HG02588 (cell line): ENCODE measurements around the gene DGCR2.
"Not testable (repeated sequence)": the region's sequence is repeated elsewhere in the genome, so short reads cannot be mapped to it uniquely, and the experiment has no call there.

ENCODE experiments used
- ATAC-seq: cut with Tn5 transposase; IDR thresholded peaks from one replicate; pipeline ENCODE4 v1.9.1; 2021; ENCODE audit warnings: mild to moderate bottlenecking, moderate library complexity; ENCODE audit not compliant: unreplicated experiment

DGCR2 gene

DNA sequence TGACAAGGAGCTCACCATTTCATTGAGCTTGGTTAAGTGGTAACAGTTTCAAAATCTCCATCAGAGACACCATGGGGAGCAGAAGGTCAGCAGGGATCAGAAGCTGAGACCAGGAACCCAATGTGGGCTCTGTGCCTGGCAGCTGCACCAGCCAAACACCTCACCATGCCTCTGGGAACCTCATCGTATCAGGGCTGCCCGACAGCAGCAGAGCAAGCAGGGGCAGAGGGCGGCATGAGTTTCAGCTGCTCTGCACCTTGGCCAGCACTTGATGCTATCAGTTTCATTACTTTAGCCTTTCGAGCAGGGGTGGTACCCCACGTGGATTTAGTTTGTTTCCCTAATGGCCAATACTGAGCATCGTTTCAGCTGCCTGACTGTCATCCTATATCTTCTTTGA lies 77.8 kb downstream of the DGCR2 start:
- no peak for ATAC-seq

DNA sequence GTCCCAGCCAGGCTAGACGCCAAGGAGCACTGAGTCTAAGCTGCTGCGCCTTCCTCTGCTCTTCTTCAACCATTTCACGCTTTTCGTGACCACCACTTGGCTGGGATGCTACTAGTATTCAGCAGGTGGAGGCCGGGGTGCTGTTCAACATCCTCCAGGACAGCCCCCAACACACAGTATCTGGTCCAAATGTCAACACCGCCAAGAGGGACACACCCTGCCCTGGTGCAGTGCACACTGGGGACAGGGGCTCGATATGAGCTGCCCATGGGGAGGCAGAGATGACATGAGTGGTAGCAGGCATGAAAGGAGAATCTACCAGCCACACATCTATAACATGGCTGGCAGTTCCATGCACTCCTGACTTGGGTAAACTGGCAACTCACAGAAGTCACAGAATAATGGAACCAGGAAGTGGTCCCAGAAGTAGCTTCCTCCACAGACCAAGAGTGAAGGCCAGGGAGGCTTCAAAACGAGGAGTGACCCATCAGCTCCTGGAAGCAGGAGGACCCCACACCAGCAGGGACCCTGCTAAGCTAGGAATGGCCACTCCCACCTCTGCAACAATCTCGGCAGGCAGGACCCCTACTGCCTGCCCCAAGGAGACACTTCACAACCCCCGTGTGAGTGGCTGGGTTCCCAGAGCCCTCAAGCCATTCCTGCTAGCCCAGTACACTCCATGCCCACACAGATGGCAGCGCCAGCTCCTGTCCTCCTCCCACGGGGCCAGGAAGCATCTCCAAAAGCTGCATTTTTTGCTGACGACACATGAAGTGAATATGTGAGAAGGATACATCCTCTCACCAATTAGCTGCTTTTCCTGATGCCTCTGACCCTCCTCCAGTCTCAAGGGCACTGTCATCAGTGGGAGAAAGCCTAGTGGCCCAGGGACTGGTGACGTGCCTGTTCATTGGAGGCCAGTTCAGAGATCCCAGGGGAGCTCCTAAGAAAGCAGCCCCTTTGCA lies 78.8 kb downstream of the DGCR2 start:
- ATAC-seq, result no peak

DNA sequence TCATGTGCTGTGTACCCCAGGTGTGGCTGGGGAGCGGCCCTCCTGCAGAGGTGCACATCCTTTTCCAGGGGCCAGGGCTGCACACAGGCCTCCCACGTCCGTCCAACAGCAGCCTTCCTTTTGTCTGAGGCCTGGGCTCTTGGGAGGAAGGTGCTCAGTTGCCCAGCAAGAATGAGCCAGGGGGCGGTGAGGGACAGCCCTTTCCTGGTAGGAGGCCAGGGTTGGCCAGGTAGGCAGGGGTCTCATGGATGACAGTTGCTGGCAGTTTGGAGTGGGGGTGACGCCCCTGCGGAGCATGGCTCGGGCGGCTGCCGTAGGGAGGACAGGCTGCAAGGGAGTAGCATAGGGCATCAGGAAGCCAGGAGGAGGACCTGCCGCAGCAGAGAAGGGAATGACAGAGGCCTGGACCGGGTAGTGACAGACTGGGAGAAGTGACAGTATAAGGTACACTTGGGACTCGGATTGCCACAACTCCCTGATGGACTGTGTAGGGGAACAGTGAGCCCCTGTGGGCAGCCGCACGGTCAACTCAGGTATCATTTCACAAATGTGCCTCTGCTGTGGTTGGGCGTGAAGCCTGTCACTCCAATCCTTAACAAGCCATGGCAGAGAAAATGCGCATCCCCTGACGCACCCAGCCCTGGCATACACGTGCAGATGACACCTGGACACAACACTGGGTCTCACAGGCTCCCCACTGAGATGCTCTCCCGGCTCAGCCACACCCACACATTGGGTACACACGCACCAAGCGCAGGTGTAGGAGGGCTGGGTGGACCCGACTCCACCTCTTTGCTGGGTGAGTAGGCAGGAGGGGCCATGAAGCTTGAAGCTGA lies 79.7 kb downstream of the DGCR2 start:
- ATAC-seq, result no peak

DNA sequence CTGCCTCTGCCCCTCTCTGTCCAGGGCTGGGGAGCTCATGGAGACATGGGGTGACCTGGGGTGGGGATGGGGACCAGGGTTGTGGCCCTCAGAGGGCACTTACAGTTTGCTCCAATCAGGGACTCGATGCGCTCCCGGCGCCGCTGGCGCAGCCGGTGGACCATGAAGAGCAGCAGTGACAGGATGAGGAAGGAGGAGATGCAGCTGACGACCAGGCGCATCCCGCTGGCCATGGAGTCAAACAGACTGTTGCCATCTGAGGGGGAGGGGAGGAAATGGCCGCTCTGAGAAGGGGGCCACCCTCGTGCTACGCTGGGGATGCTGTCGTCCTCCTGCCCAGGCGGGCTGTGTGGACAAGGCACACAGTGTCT lies 80.5 kb downstream of the DGCR2 start:
- no peak for ATAC-seq

DNA sequence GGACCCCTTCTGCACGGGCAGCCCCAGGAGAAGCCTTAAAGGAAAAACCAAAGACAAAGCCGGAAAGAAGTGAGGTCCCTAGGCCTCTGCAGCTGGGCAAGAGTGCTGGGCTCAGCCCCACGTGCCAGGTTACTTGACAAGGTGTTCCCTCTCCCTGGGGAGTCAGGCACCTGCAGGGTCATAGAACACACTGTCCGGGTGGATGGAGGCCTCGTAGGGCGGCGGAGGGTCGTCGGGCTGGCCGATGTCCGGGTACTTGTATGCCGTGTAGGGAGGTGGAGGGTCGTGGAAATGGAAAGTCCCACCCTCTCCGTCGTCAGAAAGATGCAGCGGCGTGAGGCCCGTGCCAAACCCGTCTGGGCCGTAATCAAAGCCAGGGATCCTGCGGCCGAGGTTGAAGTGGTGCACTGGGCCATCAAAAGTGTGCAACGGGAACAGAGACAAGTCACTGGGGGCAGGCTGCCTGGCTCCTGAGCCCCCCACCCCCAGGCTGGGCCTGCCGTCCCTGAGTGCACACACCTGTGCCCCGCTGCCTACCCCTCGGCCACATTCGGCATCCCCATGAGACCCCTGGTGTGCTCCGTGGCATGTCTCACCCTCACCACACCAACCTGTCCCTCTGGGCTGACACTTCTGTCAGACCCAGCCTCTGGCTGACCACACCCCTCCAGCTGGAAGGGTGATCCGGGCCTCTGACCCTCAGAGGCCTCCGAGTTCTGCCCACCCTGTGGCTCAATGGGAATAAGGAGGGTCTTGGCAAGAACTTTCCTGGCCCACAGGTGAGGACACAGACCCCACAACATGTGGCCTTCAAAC lies 81.1 kb downstream of the DGCR2 start:
- no peak for ATAC-seq

DNA sequence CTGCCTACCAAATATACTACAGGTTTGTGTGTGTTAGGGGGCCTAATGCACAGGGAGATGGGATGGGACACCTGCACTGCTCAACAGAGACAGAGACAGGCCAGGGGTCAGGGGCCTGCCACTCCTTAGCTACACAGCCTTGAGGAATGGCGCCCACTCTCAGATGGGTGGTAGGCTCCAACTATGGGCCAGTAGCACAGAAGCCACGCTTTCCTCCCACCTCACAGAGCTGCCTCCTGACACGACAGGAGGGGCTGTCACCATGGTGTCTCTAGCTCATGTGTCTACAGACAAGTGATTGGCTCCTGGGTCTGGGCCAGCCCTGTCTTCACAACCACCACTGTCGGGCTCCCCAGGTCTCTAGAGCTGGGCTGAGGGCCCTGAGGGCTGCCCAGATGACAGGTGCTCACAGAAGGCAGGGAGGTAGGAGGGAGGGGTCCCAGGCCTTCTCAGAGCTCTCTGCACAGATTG lies 81.8 kb downstream of the DGCR2 start:
- ATAC-seq, result no peak

DNA sequence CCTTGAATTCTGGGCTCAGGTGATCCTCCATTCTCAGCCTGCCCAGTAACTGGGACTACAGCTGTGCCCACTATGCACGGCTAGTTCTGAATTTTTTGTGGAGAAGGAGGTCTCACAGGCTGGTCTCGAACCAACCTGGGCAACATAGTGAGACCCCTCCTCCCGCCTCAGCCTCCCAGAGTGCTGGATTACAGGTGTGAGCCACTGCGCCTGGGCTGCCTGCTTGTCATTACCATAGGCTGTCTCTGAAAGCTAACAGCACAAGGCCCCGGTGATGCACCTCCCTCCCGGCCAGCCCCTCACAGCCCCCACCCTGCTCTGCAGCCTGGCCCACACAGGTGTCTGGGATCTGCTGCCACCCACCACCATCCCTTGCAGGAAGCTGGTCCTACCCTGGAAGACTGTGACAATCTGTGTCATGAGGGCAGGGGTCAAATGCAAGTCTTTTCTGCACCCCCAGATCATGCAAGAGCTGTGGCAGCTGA lies 82.4 kb downstream of the DGCR2 start:
- no peak for ATAC-seq

DNA sequence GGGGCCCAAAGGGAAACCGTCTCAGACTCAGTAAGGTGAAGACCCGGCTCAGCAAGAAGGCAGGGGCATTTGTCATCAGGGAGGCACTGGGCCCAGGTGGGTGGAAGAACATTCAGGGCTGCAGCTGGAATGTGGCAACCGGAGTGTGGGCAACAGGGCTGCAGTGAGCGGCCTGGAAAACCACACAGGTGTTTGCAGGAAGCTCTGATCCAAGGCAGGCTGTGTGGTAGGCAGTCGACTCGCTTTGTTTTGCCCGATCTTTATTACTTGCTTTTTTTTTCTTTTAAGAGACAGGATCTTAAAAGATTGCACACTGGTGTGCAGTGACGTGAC lies 82.8 kb downstream of the DGCR2 start:
- no peak for ATAC-seq

DNA sequence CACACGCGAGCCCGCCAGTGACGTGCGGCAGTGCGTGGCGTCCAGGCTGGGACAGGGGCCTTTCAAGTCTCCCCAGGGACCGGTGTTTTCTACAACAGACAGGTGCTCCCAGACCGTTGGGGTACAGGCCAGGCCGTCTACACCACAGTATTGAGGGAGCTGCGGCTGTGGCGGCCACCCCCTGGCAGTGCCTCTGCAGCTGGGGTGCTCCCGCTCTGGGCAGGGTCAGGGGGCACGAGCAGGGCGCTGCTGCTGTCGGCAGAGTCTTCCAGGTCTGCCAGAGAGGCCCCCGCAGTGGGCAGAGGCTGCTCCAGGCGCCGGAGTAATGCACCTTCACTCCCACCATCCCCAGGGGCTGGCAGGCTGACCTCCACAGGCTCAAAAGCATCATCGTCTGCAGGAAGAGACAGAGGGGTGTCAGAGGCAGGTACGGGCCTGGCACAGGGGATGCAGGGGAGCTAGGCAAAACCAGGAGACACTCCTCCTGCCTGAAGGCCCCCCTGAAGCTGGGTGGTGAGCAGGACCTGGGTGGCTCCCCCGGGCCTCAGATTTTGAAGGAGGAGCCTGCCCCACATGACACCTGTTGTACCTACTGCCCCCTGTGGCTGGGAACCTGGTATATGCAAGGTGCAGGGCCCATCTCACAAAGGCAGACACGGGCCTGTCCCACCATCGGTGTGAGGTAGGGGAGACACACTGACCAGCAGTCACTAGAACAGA lies 83.3 kb downstream of the DGCR2 start:
- ATAC-seq, result no peak

DNA sequence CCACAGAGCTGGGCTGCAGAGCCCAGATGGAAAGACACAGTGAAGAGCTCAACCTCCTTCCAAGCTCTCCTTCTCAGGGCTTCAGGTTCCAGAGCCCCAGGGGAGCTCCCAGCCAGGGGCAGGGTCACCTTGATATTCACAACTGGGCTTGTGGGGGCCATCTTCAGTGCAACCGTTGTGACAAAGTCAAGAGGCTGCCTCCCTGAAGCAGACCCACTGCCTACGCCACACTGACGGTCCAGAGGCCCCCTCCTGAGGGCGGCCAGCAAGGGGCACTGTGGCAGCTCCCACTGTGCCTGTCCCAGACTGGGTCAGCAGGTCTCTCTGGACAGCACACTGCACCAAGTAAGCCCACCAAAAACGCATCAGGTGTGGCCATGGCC lies 84.1 kb downstream of the DGCR2 start:
- no peak for ATAC-seq

DNA sequence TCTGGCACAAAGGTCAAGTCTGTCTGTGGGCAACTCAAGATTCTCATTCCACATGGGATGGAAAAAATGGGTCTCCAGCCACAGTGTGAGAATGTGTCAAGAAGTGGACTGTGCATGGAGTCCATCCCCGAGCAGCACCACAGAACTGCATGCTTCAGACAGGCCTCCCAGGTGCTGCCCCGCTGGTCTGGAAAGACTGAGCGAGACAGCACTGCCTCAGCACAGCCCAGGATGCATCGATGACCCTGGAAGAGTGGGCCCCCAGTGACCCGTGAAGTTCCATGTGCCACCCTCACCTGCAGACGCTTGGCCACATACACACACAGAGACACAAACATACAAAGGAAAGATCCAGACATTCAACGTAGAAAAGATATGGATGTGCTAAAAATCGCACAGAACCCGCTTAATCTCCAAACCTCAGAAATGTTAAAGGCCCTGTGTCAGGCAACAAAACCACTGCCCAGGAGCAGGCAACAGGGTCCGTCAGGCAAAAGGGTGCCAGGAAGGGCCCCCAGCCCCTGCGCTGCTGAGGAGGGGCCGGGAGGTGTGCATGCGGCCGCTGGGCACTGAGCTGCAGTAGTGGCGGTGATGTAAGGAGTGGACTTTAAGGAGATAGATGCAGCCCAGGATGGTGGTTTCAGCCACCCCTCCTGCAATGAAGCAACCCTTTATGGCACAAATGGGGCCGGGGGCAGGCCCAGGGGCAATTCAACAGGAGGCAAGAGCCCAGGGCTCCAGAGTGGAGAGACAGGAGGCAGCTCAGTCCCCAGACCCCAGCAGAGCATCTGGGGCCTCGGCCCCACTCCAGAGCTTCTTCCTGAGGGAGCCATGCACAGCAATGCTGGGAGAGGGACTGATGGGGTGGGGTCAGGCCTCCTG lies 84.7 kb downstream of the DGCR2 start:
- ATAC-seq, result no peak

DNA sequence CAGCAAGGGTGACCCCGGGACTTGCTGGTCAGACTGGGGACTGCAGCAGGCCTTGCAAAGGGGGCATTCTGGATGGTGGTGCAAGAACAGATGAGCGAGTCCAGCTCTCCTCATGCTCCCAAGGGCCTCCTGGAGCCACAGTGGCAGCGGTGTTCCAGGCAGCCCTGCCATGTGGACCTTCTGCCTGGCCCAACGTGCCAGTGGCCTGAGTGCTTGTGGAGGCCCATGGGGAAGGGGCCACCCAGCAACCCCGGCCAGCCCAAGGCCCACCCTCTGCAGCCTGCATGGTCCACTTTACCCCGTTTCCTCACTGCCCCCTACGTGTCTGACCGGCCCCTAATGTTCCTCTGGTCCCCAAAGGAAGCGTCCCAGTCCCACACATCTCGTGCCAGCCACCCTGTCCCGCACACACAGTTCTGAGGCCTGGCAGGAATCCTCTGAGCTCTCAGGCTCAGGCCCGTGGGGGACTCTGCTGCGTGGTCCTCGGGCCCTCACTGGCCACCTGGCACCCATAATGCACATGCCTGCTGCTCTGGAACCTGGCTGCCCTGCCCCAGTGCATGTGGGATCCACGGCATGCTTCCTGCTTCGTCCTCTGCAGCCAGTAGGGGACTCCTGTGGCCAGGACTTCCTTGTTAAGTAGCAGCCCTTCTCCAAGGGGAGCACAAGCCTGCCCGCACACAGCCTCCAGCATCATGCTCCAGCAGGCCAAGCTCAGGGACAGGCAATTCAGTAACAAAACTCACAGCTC lies 85.5 kb downstream of the DGCR2 start:
- ATAC-seq, result no peak

DNA sequence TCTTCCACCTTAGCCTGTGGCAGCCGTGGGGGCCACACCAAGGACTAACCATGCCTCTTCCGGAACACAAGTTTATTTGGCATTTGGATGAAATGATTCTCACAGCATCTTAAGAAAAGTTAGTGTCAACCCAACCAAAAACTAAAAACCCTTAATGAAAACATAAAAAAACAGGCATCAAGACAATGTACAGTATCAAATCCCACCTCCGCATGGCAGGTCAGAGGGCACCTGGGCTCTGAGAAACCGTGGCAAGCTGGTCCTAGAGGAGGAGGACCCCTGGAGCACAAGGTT lies 86.0 kb downstream of the DGCR2 start:
- no peak for ATAC-seq

DNA sequence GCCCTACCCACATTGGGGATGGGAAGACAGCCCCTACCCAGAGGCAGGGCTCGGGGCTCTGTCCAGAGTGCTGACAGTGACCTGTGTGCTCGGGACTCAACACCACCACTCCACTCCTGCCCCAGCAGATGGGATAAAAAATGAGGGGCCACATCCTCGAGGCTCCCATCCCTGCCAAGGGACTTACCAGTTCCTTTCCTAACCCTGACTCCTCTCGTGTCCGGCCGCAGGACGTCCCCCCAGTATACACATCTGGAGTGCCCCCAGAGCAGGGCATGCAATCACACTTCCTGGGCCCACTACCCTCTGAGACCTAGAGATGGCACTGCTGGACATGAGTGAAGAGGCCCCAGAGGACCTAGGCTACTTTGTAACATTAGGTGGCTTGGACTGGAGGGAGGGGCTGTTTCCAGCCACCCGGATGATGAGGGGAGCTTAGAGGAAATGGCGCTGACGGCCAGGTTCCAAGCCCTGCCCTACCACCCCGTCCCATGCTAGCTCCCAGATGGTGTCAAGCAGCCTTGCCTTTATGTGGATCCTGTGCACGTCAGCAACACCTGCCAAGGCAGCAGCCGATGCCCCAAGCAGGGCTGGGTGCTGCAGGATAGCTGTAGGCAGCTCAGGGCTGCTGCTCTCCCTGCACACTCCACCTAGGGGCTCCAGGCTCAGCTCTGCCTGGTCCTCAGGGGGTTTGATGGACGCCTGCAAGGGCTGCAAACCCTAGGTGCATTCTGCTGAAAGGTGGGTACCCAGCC lies 86.6 kb downstream of the DGCR2 start:
- ATAC-seq, result no peak

DNA sequence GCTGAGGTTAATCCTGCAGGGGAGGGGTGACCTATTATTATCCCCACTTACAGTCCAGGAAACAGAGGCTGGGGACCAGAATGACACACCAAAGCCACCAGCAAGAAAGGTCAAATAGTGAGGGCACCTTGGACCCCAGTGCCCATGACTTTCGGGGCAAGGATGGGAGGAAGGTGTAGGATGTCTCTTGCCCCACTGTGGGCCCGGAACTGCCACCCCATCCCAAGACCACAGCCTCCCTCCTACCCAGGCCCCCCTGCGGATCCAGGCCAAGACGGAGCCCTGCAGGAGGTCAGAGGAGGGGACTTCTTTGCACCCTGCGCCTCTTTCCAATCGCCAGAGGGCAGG lies 87.1 kb downstream of the DGCR2 start:
- ATAC-seq, result not testable (repeated sequence)

DNA sequence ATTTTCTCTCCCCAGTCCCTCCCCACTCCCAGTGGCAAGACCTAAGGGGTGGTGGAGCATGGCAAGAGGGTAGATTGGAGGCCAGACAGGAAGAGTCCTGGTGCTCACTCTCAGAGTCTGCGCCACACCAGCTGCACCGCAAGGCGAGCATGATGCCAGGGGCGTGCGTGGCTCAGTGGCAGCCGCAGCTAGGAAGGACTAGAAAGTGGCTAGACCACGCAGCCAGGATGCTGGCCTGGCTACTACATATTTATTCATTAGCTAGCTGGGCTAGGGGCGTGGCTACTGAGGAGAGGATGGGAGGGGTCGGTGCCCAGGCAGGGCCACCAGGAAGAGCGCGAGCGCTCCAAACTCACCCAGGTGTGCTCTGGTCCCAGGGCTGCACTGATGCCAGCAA lies 87.5 kb downstream of the DGCR2 start:
- ATAC-seq, result not testable (repeated sequence)

DNA sequence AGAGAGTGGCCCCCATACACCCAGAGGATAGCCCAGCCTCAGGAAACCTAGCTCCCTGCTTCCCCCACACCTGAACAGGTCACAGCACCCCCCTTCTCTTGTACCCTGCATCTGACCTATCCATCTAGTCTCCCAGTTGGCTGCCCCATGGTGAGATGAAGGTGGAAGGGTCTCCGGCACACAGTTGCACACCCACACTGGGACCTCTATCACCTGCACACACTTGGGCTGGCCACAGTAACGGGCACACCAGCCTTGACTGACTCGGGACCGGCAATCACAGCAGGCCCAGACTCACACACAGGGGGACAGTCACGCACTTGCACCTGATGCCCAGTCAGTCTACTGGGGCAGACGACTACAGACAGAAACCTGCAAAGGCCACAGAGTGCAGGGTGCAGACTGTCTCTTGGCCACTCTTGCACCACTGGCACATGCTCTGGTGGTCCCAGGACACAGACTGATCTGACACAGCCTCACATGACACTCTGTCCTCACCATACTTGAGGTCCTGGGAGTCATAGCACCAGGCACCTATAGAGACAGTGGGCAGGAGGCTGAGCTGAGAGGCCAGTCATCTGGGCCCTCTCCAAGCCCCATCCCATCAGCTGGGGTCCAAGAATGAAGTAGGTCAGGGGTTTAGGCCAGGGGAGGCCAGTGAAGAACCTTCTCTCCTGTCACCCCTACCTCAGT lies 88.0 kb downstream of the DGCR2 start:
- ATAC-seq, result not testable (repeated sequence)

DNA sequence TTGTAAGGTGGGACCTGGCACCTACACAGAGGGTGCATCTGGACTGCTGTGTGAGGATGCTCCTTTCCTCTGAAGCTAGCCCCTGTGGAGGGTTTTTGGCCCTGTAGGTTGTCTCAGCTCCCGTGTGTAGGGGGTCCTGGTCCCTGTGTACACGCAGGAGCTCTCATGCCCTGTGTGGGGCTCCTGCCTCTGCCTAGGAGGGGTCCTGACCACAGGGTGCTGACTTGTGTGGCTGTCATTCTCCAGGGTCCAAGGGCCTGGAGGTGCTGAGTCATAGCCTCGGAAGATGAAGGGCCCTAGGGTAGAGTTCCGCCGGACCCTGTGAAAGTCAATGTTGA lies 88.7 kb downstream of the DGCR2 start:
- not testable (repeated sequence) for ATAC-seq
